HG03175 (cell line): Measurements from ENCODE around the gene C20orf141.
A peak's percentile ranks its signal among the peaks of the same experiment; 100 is the strongest.
"Not testable (repeated sequence)": the region's sequence is repeated elsewhere in the genome, so short reads cannot be mapped to it uniquely, and the experiment has no call there.

Experiments
- ATAC-seq: cut with Tn5 transposase; IDR thresholded peaks from one replicate; pipeline ENCODE4 v1.9.1; 2021; ENCODE audit warnings: mild to moderate bottlenecking, moderate library complexity; ENCODE audit not compliant: unreplicated experiment

C20orf141 gene

DNA sequence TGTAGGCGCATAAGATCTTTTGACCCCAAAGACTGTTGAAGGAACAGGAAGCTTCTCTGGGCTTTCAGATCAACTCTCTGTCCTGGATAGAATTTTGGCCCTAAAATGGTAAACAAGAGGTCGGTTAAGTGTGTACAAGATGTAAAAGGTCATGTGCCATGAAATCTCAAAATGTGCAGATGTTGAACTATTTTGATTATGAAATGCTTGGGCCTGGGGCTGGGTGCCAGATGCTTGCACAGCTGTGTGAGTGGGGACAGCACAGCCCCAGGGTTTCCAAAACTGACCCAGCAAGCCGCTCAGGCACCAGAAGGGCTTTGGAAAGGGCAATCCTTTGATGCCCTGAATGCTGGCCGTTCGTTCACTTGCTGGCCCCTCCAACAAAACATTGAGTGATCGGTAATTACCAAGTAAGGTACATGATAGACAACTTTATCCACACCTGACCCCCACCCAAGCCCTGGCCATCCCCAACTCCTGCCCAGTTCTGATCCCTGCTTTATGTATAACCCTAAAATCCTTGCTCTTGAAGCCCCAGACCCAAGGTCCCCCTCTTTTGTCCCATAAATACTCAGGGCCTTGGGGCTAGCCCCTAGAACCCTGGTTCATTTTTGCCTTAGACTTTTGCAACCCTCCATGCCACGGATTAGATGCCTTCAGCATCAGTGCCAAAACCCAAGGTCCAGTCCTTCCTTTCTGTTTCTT is 3.3 kb downstream of the C20orf141 start:
- ATAC-seq: no peak

DNA sequence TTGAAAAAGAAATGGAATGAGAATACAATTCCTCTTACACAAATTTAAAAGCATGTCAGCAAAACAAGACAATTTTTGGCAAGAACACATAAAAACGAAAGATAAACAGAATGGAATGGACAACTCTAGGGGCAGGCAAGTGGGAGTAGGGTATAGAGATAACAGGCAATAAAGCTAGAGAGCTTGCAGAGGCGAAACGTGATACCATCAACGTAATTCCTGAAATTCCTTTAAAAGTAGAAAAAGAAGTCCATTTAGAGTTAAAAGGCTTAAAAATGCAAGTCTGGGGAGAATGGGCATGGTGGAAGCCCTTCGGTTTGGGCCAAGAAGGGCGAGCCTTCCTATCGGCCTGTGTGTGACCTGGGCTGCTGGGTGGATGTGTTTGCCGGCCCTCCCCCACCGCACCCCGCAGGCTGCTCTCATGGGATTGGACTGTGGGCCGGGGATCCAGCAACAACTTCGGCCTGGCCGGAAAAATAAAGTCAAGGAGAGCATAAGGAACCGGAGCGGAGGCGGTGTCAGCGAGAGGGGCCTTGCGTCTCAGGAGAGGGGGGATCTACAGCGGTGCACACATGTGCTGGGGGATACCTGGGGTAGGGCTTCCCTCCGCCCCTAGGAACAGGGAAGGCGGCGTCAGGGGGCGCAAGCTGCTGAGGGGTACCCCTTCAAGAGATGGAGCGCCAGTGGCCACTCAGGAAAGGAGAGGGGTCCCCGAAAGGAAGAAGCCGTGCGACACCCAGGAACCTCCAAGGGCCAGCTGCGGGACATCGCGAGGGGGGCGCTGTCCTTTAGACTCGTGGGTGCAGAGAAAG is 5.5 kb downstream of the C20orf141 start:
- ATAC-seq: no peak

DNA sequence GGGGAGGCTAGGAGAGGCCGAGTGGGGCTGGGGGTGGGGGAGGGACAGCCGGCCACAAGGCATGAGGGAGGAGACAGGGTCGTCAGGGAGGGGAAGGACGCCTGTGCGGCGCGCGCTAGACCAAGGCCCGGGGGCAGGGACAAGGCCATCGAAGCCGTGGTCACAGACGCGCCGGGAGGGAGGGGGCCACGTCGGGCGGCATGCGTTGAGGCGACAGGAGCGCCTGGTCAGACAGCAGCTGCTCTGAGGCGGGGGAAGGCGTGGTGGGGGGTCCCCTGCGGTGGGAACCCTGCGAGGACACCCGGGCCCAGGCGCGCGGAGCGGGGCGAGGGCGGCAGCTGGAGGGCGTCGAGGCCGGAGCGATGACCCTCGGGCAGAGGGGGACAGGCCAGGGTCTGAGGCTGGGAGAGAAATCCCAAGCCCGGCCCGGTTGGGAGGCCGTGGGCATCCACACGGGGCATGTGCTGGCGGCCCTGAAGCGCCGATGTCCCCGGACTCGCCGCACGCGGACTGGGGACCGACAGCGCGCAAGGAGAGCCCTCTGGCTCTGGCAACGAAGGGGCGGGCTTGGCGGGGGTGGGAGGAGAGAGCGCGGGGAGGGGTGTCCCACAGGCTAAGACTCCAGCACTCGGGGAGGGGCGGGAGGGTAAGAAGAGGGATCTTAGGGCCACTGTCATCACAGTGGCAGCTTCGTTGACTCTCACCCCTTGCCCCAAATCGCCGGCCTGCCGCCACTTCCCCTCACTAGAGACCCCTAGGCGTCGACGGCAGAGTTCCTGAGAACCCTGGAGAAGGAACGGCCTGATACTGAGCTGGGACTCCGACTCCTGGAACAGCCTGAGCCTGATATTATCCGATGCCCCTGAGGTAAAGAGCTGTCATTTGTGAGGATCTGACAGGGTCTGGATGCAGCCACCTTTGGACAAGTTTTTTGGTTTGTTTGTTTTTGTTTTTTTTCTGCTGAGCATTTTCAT is 6.4 kb downstream of the C20orf141 start:
- ATAC-seq: no peak

DNA sequence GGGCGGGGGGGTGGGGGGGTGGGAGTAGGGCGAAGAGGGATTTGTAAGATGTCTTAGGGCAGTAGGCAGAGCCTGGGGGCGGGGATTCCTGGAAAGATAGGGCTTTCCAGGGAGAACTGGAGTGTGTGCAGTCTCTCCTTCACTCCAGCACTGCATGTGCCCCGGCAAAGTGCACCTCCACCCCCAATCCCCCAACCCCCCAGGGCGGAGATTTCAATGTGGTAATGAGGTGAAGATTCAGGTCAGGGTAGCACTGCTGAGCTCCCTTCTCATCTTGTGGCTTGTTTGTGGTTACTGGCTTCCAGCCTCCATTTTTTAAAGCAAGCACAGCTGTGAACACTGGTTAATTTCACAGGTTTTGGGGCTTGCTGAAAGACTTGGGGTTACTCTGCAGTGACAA is 7.3 kb downstream of the C20orf141 start:
- no peak for ATAC-seq

DNA sequence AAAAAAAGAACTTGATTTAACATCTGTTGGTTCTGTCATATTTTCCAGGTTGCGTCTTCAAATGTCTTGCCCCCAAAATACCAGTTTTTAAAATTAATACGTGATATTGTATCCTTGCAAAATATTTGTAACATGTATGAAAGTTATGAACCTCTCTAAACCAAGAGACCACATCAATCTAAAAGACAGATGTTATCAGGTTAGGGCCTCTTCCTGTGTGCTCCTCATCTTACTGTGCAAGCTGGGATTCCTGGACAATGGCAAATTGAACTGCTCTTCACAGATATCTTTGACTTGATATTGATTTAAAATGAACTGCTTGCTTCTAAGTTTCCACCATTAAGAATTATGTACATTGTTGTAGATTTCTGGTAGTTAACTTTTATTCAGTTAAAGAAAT is 11.0 kb downstream of the C20orf141 start:
- ATAC-seq: no peak

DNA sequence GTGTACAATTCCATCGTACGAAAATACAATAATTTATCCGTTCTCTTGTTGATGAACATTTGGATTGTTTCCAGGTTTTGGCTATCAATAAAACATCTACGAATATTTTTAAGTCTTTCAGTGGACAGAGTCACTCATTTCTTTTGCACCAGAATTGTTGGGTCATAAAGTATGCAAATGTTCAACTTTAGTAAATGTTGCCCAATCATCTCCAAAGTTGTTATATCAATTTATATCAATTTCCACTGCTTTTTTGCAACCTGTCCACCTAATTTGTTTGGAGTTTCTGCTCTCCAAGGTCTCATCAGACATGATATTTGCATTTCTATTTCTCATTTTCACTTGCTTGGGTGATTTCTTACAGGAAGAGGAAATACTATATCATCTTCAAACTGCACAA is 11.9 kb downstream of the C20orf141 start:
- no peak for ATAC-seq

GRCh38 chr20:2829376-2829775 is 14.6 kb downstream of the C20orf141 start:
- no peak for ATAC-seq

DNA sequence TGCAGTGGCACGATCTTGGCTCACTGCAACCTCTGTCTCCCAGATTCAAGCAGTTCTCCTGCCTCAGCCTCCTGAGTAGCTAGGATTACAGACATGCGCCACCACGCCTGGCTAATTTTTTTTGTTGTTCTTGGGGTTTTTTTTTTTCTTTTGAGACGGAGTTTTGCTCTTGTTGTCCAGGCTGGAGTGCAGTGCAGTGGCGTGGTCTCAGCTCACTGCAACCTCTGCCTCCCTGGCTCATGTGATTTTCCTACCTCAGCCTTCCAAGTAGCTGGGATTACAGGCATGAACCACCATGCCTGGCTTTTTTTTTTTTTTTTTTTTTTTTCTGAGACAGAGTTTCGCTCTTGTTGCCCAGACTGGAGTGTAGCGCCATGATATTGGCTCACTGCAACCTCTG is 16.4 kb downstream of the C20orf141 start:
- not testable (repeated sequence) for ATAC-seq

DNA sequence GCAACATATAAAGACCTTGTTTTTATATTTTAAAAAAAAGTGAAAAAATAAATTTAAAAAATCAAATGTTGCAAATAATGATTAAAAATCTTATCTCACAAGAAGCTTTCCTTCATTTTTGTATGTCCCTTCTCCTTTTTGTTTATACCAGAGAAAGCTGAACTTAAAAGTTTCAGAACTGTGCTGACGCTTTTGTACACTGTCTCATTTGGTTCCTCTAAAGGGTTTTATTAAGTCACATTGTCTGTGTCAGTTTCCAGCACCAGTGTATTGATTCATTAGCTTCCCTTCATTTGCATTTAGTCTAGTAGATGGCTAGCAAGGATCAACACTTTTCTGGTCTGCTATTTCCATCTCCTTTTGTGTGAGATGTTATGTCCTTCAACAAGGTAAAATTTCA is 19.0 kb downstream of the C20orf141 start:
- no peak for ATAC-seq

GRCh38 chr20:2834401-2835110 is 19.8 kb downstream of the C20orf141 start:
- no peak for ATAC-seq

GRCh38 chr20:2835331-2835796 is 20.6 kb downstream of the C20orf141 start:
- ATAC-seq: no peak

GRCh38 chr20:2836035-2836434 is 21.2 kb downstream of the C20orf141 start:
- ATAC-seq: no peak

- no peak for ATAC-seq
Measured at GRCh38 chr20:2837221-2837960, 22.6 kb downstream of the C20orf141 start.

DNA sequence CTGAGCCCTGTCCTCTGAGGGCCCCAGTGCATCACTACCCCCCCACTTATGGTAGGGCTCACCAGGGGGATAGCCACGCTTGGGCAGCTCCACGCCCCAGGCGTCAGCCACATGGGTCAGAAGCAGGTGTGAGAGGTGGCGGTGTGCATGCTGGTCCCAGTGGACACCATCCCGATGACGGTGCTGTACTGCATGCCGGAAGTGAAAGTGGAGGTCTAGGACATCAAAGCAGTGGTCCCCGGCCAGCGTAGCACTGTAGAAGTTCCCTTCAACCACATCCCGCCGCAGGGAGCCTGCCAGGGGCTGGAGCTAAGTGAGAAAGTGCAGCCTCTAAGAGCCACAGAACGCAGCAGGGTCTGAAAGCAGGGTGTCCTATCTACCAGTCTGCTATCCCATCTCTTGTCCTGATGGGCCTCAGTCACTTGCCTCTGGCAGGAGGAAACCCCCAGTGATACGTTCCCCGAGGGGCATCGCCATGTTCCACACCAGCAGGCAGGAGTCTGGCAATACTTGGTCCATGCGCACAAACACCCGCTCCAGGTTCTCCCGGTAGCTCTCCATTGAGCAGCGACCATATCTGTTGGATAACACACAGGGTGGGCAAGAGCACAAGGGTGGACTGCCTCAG is 23.5 kb downstream of the C20orf141 start:
- ATAC-seq: no peak

GRCh38 chr20:2838847-2839671 is 24.3 kb downstream of the C20orf141 start:
- no peak for ATAC-seq

DNA sequence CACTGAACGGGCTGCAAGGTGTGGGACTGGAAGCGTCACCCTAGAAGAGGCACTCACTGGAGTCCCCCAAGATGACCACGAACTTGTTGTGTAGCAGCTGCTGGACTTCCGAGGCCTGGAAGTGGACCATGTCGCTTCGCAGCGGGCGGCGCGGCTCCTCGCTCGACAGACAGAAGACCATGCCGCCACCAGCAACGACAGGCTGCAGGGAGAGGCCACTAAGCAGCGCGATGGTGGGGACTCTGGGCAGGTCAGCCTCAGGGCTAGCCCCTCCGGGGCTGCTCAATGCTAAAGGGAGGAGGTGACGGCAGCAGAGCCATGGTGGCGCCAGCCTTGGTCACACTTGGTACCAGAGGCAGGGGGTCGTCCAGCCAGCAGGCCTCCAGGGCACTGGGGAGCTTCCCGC is 24.9 kb downstream of the C20orf141 start:
- no peak for ATAC-seq

DNA sequence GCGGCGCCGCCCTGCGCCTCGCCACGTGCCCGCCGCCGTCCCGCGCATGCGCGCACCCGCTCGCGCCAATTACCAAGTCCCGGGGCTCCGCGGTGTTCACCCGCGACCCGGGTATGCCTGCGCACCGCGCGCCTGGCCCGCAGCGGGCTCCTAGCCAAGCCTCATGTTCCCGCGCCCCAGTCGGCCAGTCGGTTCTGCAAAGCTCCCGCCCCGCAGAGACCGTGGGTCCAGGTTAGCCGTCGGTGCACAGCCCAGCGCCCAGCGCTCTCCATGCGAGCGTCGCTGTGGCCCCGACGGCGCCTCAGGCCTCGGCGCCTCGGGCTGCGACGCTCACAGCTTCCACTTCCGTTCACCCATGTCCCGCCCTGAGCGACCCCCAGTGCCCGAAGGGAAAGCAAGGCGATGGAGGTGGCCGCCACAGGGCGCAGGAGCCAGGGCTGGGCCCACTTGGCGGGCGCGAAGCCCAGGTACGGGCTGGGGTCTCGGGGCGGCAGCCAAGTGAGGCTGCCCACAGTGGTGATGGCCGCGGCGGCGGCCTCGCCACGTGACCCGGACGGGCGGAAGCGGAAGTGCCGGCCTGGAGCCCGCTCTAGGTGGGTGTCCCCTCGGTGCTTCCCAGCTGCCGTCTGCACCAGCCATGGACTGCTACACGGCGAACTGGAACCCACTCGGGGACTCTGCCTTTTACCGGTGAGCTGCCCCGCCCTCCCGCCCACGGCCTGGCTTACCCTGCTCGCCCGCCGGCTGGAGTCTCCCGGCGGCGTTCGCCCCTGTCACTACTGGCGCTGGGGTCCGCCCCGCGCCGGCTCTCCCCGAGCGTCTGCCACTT is 25.6 kb downstream of the C20orf141 start, which contains the start of the genes PCED1A and VPS16:
Gene PCED1A (minus strand): TSS at position 518 of the 829 bp plus-strand sequence. CDS start 743 bp downstream, outside the sequence.
Gene VPS16 (plus strand): TSS at position 608 of the 829 bp plus-strand sequence. CDS start 30 bp downstream, at position 638.
- ATAC-seq: peak; percentile 98
